ENCODE data around the gene MOB2.

DNA sequence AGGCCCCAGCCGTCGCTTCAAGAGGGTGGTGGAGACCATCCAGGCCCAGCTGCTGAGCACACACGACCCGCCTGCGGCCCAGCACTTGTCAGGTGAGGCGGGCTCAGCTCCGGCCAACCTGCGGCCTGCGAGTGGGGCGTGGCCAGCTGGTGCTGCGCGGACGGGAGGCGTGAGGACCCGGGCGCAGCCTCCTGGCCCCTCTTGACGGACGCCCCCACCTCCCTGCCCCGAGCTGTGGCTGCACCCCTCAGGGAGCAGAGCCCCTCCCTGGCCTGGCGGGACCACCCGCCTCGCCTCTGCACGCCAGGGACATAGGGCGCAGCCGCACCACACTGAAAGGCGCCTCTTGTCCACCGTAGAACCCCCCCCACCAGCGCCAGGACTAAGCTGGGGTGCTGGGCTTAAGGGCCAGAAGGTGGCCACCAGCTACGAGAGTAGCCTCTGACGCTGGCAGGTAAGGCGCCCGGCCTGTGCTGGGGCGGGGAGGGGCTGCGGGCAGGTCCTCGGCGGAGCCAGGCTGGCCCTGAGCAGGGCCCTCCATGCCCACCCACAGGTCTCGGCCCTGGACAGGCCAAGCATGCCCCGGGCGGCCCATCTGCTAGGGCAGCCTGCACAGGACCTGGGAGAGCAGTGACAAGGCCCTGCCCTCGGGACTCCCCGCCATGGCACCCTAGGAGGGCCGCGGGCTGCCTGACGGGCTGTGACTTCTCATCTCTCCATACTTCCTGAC, 29.8 kb downstream of the MOB2 start:
- no peak for TF ChIP-seq EZH2phosphoT487 (IDR thresholded peaks at IDR 0.05; ENCODE audit: borderline replicate concordance)
- TF ChIP-seq, protein P1, sequence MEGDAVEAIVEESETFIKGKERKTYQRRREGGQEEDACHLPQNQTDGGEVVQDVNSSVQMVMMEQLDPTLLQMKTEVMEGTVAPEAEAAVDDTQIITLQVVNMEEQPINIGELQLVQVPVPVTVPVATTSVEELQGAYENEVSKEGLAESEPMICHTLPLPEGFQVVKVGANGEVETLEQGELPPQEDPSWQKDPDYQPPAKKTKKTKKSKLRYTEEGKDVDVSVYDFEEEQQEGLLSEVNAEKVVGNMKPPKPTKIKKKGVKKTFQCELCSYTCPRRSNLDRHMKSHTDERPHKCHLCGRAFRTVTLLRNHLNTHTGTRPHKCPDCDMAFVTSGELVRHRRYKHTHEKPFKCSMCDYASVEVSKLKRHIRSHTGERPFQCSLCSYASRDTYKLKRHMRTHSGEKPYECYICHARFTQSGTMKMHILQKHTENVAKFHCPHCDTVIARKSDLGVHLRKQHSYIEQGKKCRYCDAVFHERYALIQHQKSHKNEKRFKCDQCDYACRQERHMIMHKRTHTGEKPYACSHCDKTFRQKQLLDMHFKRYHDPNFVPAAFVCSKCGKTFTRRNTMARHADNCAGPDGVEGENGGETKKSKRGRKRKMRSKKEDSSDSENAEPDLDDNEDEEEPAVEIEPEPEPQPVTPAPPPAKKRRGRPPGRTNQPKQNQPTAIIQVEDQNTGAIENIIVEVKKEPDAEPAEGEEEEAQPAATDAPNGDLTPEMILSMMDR (conservative IDR thresholded peaks at IDR 0.05; ENCODE audit: low read length), result no peak
